IPS-15b (cell line): ENCODE data around the gene TTC21A.
A peak's percentile ranks its signal among the peaks of the same experiment; 100 is the strongest.

Experiments
- H3K27me3 ChIP-seq: one replicate; pipeline ENCODE4 v1.6.1; 2013; ENCODE audit warnings: low read length; ENCODE audit not compliant: control insufficient read depth, insufficient read depth
- H3K36me3 ChIP-seq: one replicate; pipeline ENCODE4 v1.6.1; 2013; ENCODE audit warnings: low read length; ENCODE audit not compliant: control insufficient read depth, insufficient read depth
- H3K4me1 ChIP-seq: one replicate; pipeline ENCODE4 v1.6.1; 2013; ENCODE audit warnings: mild to moderate bottlenecking, low read length; ENCODE audit not compliant: control insufficient read depth, insufficient read depth
- H3K4me3 ChIP-seq: one replicate; pipeline ENCODE4 v1.5.1; 2013; ENCODE audit warnings: low read depth, low read length
- H3K9ac ChIP-seq: one replicate; pipeline ENCODE4 v1.6.1; 2013; ENCODE audit warnings: low read depth, mild to moderate bottlenecking, low read length
- H3K9me3 ChIP-seq: one replicate; pipeline ENCODE4 v1.6.1; 2013; ENCODE audit warnings: mild to moderate bottlenecking, low read length; ENCODE audit not compliant: control insufficient read depth, insufficient read depth

TTC21A gene

GRCh38 chr3:39181408-39182335 is 74.2 kb downstream of the TTC21A start:
- H3K4me3 ChIP-seq: peak overlapping the region; percentile 67
- H3K27me3 ChIP-seq: peaks cover 20% of the 10 kb centered on the region
- H3K9me3 ChIP-seq: no peaks in the 10 kb centered on the region
- H3K36me3 ChIP-seq: no peaks in the 10 kb centered on the region
- H3K9ac ChIP-seq: no peak overlapping the region
- H3K4me1 ChIP-seq: peaks cover 24% of the 10 kb centered on the region

GRCh38 chr3:39183211-39184080 is 76.0 kb downstream of the TTC21A start:
- Histone ChIP-seq H3K27me3 (peaks cover 19% of the 10 kb centered on the region), H3K9me3 (no peaks in the 10 kb centered on the region), H3K36me3 (no peaks in the 10 kb centered on the region), H3K4me1 (peaks cover 17% of the 10 kb centered on the region), H3K4me3 (no peak overlapping the region), H3K9ac (no peak overlapping the region)

GRCh38 chr3:39184081-39184967 is 76.8 kb downstream of the TTC21A start:
- Histone ChIP-seq H3K36me3 (no peaks in the 10 kb centered on the region), H3K4me1 (peaks cover 11% of the 10 kb centered on the region), H3K27me3 (peaks cover 12% of the 10 kb centered on the region), H3K9ac (no peak overlapping the region), H3K9me3 (no peaks in the 10 kb centered on the region), H3K4me3 (no peak overlapping the region)

GRCh38 chr3:39184968-39185285 is 77.4 kb downstream of the TTC21A start:
- Histone ChIP-seq H3K4me3 (no peak overlapping the region), H3K36me3 (no peaks in the 10 kb centered on the region), H3K4me1 (peaks cover 8% of the 10 kb centered on the region), H3K9ac (no peak overlapping the region), H3K9me3 (no peaks in the 10 kb centered on the region), H3K27me3 (peaks cover 6% of the 10 kb centered on the region)

GRCh38 chr3:39185326-39185958 is 78.0 kb downstream of the TTC21A start:
- no peaks in the 10 kb centered on the region for H3K9me3 ChIP-seq

GRCh38 chr3:39185959-39186691 is 78.6 kb downstream of the TTC21A start:
- no peak overlapping the region for H3K4me3 ChIP-seq
- peaks cover 3% of the 10 kb centered on the region for H3K4me1 ChIP-seq

More at GRCh38 chr3:39185326-39185958, 78.0 kb downstream of the TTC21A start:
- Histone ChIP-seq H3K4me3 (no peak overlapping the region), H3K9ac (no peak overlapping the region), H3K36me3 (no peaks in the 10 kb centered on the region), H3K27me3 (peaks cover under 1% of the 10 kb centered on the region), H3K4me1 (peaks cover 4% of the 10 kb centered on the region)

GRCh38 chr3:39186692-39187151 is 79.2 kb downstream of the TTC21A start:
- Histone ChIP-seq H3K9ac (no peak overlapping the region), H3K36me3 (no peaks in the 10 kb centered on the region), H3K27me3 (no peaks in the 10 kb centered on the region), H3K4me3 (no peak overlapping the region), H3K9me3 (no peaks in the 10 kb centered on the region), H3K4me1 (peaks cover 2% of the 10 kb centered on the region)

More at GRCh38 chr3:39185959-39186691, 78.6 kb downstream of the TTC21A start:
- Histone ChIP-seq H3K9ac (no peak overlapping the region), H3K9me3 (no peaks in the 10 kb centered on the region), H3K27me3 (no peaks in the 10 kb centered on the region), H3K36me3 (no peaks in the 10 kb centered on the region)

GRCh38 chr3:39187372-39188155 is 80.1 kb downstream of the TTC21A start:
- peaks cover 2% of the 10 kb centered on the region for H3K4me1 ChIP-seq
- no peaks in the 10 kb centered on the region for H3K36me3 ChIP-seq
- H3K4me3 ChIP-seq: no peak overlapping the region
- no peak overlapping the region for H3K9ac ChIP-seq
- H3K9me3 ChIP-seq: no peaks in the 10 kb centered on the region
- no peaks in the 10 kb centered on the region for H3K27me3 ChIP-seq
